HepG2 (cell line): ENCODE data around the gene KIF25.

Experiments used
- CBX2 ChIP-seq, 2 experiments: fragments of 200-600 bp in 1 of 2; sonication (generic); formaldehyde crosslinking in 1 of 2; IDR thresholded peaks; 2 replicates each; pipeline versions ENCODE4 v1.7.0 to v1.8.1; 2018 to 2022; ENCODE audit warnings: low read depth in 2 of 2, low read length in 1 of 2, mild to moderate bottlenecking in 1 of 2, missing genetic modification reagents in 1 of 2
- HCFC1 ChIP-seq: fragments of 150-350 bp; IDR thresholded peaks from 2 replicates; pipeline ENCODE4 v1.6.1; 2014; ENCODE audit warnings: low read depth, low read length
- TF ChIP-seq, protein P1 (sequence below): sonication (generic); formaldehyde crosslinking; IDR thresholded peaks from 2 replicates; pipeline ENCODE4 v1.4.0; 2020; ENCODE audit warnings: mild to moderate bottlenecking, missing genetic modification reagents

DNA sequence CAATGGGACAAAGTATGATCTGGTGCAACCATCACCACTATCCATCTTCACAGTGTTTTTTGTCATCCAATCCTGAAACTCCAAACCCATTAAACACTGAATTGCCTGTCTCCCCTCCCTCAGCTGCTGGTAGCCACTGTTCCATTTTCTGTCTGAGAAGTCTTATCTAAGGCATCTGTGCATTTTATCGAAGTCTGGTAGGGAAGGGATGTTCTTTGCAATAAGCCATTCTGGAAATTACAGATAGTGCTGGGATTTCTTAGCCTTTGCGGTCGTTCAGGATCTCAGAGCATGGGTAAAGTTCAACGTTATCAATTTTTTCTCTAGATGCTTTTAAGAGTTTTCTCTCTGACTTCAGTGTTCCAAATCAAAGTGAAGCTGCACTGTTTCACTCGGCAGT is 24.1 kb downstream of the KIF25 start:
- TF ChIP-seq CBX2 (IDR thresholded peaks at IDR 0.05; ENCODE audit: low read depth, low read length) (no peak), CBX2 (CRISPR knock-in tag; IDR thresholded peaks at IDR 0.05; ENCODE audit: low read depth) (no peak), HCFC1 (no peak)
- TF ChIP-seq, protein P1, sequence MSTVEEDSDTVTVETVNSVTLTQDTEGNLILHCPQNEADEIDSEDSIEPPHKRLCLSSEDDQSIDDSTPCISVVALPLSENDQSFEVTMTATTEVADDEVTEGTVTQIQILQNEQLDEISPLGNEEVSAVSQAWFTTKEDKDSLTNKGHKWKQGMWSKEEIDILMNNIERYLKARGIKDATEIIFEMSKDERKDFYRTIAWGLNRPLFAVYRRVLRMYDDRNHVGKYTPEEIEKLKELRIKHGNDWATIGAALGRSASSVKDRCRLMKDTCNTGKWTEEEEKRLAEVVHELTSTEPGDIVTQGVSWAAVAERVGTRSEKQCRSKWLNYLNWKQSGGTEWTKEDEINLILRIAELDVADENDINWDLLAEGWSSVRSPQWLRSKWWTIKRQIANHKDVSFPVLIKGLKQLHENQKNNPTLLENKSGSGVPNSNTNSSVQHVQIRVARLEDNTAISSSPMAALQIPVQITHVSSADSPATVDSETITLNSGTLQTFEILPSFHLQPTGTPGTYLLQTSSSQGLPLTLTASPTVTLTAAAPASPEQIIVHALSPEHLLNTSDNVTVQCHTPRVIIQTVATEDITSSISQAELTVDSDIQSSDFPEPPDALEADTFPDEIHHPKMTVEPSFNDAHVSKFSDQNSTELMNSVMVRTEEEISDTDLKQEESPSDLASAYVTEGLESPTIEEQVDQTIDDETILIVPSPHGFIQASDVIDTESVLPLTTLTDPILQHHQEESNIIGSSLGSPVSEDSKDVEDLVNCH = no peak
